Testis (tissue), 2 donors: Measurements from ENCODE around the gene SLC25A41.

Experiments used
- CTCF ChIP-seq, 3 experiments: fragments of 450-650 bp in 2 of 3; fragments of 200-600 bp in 1 of 3; sonication (generic) in 1 of 3; IDR thresholded peaks; one replicate each; pipeline ENCODE4 v1.5.1; 2016 to 2019; ENCODE audit warnings: antibody characterized with exemption in 3 of 3, mild to moderate bottlenecking in 2 of 3, moderate library complexity in 1 of 3
- POLR2A ChIP-seq: fragments of 450-650 bp; IDR thresholded peaks from one replicate; pipeline ENCODE4 v1.6.1; 2017; ENCODE audit warnings: antibody characterized with exemption, mild to moderate bottlenecking, moderate library complexity

- TF ChIP-seq CTCF (IDR thresholded peaks at IDR 0.05) (no peak), POLR2A (no peak)
Measured at GRCh38 chr19:6376512-6377190, 56.9 kb downstream of the SLC25A41 start.
